IMR-90 (cell line): Measurements from ENCODE around the gene AMOTL1. TPM values are rescaled to one million over a fixed set of nuclear protein-coding genes. Genes with fewer than 3 reads are reported as not detected.

Experiments used
- ATAC-seq: fragments of 200-7000 bp; cut with Tn5 transposase; 2 replicates; pipeline ENCODE4 v1.9.1; 2020; ENCODE audit warnings: low read depth, mild to moderate bottlenecking, moderate library complexity
- BruUV-seq: library from RNA; stranded (reverse); fragments of 400-500 nt; replicated peaks from 2 replicates; lab custom pipeline; 2021; lab: Mats Ljungman, UMichigan
- CTCF ChIA-PET: fragments of 300-600 bp; formaldehyde crosslinking; extraction: SDS; loops from one replicate; lab custom pipeline; 2021; ENCODE audit warnings: antibody characterized with exemption; lab: Yijun Ruan, JAX
- POLR2A ChIA-PET: fragments of 300-600 bp; sonication (Branson Sonifier 250); formaldehyde crosslinking; loops from one replicate; lab custom pipeline; 2022; ENCODE audit warnings: antibody characterized with exemption; ENCODE audit not compliant: unreplicated experiment; lab: Charles Lee
- DNase-seq: peaks from one replicate; pipeline ENCODE4 v3.0.0; 2013
- H2AFZ ChIP-seq: replicated peaks from 2 replicates; pipeline ENCODE3; 2013; ENCODE audit warnings: low read length, mild to moderate bottlenecking; ENCODE audit not compliant: poor library complexity
- H2AK5ac ChIP-seq: 2 replicates; pipeline ENCODE4 v1.6.1; 2013; ENCODE audit warnings: low read depth, low read length, inconsistent platforms
- H2AK9ac ChIP-seq: replicated peaks from 2 replicates; pipeline ENCODE3; 2013; ENCODE audit warnings: mild to moderate bottlenecking, low read depth, low read length, moderate library complexity; ENCODE audit not compliant: poor library complexity
- H2BK120ac ChIP-seq: 2 replicates; pipeline ENCODE4 v1.6.1; 2013; ENCODE audit warnings: low read depth, low read length, inconsistent platforms
- H2BK15ac ChIP-seq: 3 replicates; pipeline ENCODE4 v1.6.1; 2013; ENCODE audit warnings: low read depth, low read length, inconsistent platforms
- H2BK20ac ChIP-seq: 2 replicates; pipeline ENCODE4 v1.6.1; 2013; ENCODE audit warnings: low read depth, mild to moderate bottlenecking, inconsistent platforms, low read length, moderate library complexity
- H2BK5ac ChIP-seq: 2 replicates; pipeline ENCODE4 v1.6.1; 2013; ENCODE audit warnings: mild to moderate bottlenecking, low read depth, low read length, inconsistent platforms; ENCODE audit not compliant: poor library complexity, severe bottlenecking
- H3K14ac ChIP-seq: replicated peaks from 2 replicates; pipeline ENCODE4 v1.6.1; 2013; ENCODE audit warnings: low read depth, low read length, inconsistent platforms
- H3K18ac ChIP-seq: 2 replicates; pipeline ENCODE4 v1.6.1; 2013; ENCODE audit warnings: low read depth, low read length, control low read depth
- H3K23ac ChIP-seq: 2 replicates; pipeline ENCODE4 v1.6.1; 2013; ENCODE audit warnings: low read depth, low read length, inconsistent platforms
- H3K27ac ChIP-seq: 2 replicates; pipeline ENCODE4 v1.5.1; 2013; ENCODE audit warnings: mild to moderate bottlenecking, control low read depth, low read length; ENCODE audit not compliant: insufficient read depth
- H3K27me3 ChIP-seq: 2 replicates; pipeline ENCODE4 v1.6.1; 2013; ENCODE audit warnings: low read length; ENCODE audit not compliant: control insufficient read depth, insufficient read depth
- H3K36me3 ChIP-seq: 2 replicates; pipeline ENCODE4 v1.6.1; 2013; ENCODE audit warnings: low read length, mixed read lengths; ENCODE audit not compliant: control insufficient read depth, insufficient read depth
- H3K4ac ChIP-seq: 2 replicates; pipeline ENCODE4 v1.6.1; 2013; ENCODE audit warnings: low read depth, low read length, inconsistent platforms
- H3K4me1 ChIP-seq: 2 replicates; pipeline ENCODE4 v1.6.1; 2013; ENCODE audit warnings: low read length, mixed read lengths; ENCODE audit not compliant: control insufficient read depth, insufficient read depth
- H3K4me2 ChIP-seq: 2 replicates; pipeline ENCODE4 v1.6.1; 2013; ENCODE audit warnings: low read depth, mild to moderate bottlenecking, control low read depth, low read length, moderate library complexity
- H3K4me3 ChIP-seq: 2 replicates; pipeline ENCODE4 v1.5.1; 2013; ENCODE audit warnings: low read depth, mild to moderate bottlenecking, control low read depth, low read length, moderate library complexity; ENCODE audit not compliant: insufficient read depth
- H3K56ac ChIP-seq: 2 replicates; pipeline ENCODE4 v1.6.1; 2013; ENCODE audit warnings: low read length, inconsistent platforms; ENCODE audit not compliant: insufficient read depth; ENCODE audit errors: extremely low read depth
- H3K79me1 ChIP-seq, 2 experiments: 2 replicates each; pipeline ENCODE4 v1.6.1; 2013; ENCODE audit warnings: low read length in 2 of 2, inconsistent platforms in 1 of 2, low read depth in 1 of 2
- H3K9ac ChIP-seq: 2 replicates; pipeline ENCODE4 v1.6.1; 2013; ENCODE audit warnings: low read depth, low read length, control low read depth
- H3K9me1 ChIP-seq: 2 replicates; pipeline ENCODE4 v1.6.1; 2013; ENCODE audit warnings: low read length, inconsistent platforms; ENCODE audit not compliant: insufficient read depth
- H3K9me3 ChIP-seq: 2 replicates; pipeline ENCODE4 v1.6.1; 2013; ENCODE audit warnings: low read length; ENCODE audit not compliant: control insufficient read depth, insufficient read depth
- H4K20me1 ChIP-seq: 2 replicates; pipeline ENCODE4 v1.6.1; 2013; ENCODE audit warnings: low read length, inconsistent platforms; ENCODE audit not compliant: insufficient read depth
- H4K5ac ChIP-seq: 2 replicates; pipeline ENCODE4 v1.6.1; 2013; ENCODE audit warnings: mild to moderate bottlenecking, low read depth, low read length, control low read depth
- H4K8ac ChIP-seq, 2 experiments: 2 replicates each; pipeline ENCODE4 v1.6.1; 2013; ENCODE audit warnings: low read depth in 2 of 2, low read length in 2 of 2, control low read depth in 1 of 2, inconsistent platforms in 1 of 2
- H4K91ac ChIP-seq: 2 replicates; pipeline ENCODE4 v1.6.1; 2013; ENCODE audit warnings: low read depth, low read length, inconsistent platforms; ENCODE audit not compliant: insufficient read depth
- BHLHE40 ChIP-seq: fragments of 150-350 bp; IDR thresholded peaks from 2 replicates; pipeline ENCODE4 v1.6.1; 2016; ENCODE audit warnings: mild to moderate bottlenecking, low read depth, low read length
- CEBPB ChIP-seq: IDR thresholded peaks from 2 replicates; pipeline ENCODE4 v1.6.1; 2012; ENCODE audit warnings: low read depth, low read length, improper control_type of control experiment
- CHD1 ChIP-seq: IDR thresholded peaks from 2 replicates; pipeline ENCODE4 v1.6.1; 2012; ENCODE audit warnings: low read depth, low read length, improper control_type of control experiment
- FOS ChIP-seq: fragments of 150-350 bp; IDR thresholded peaks from 2 replicates; pipeline ENCODE4 v1.6.1; 2016; ENCODE audit warnings: low read depth, low read length
- MAZ ChIP-seq: IDR thresholded peaks from 2 replicates; pipeline ENCODE4 v1.6.1; 2012; ENCODE audit warnings: low read depth, mild to moderate bottlenecking, low read length, improper control_type of control experiment, moderate library complexity, borderline replicate concordance
- MXI1 ChIP-seq: IDR thresholded peaks from 2 replicates; pipeline ENCODE4 v1.6.1; 2012; ENCODE audit warnings: low read depth, mild to moderate bottlenecking, low read length, moderate library complexity, borderline replicate concordance
- POLR2A ChIP-seq: IDR thresholded peaks from 2 replicates; pipeline ENCODE4 v1.6.1; 2012; ENCODE audit warnings: mild to moderate bottlenecking, low read depth, low read length
- RAD21 ChIP-seq: IDR thresholded peaks from 2 replicates; pipeline ENCODE4 v1.6.1; 2012; ENCODE audit warnings: low read length, improper control_type of control experiment
- RCOR1 ChIP-seq: IDR thresholded peaks from 2 replicates; pipeline ENCODE4 v1.6.1; 2012; ENCODE audit warnings: mild to moderate bottlenecking, low read length, improper control_type of control experiment; ENCODE audit not compliant: insufficient replicate concordance
- WGBS, 2 experiments: methylation state at CpG; one replicate each; pipeline versions ENCODE4 v1.1.5 to v1.1.7; 2013; ENCODE audit warnings: missing lambda C conversion rate in 2 of 2; ENCODE audit not compliant: insufficient read length in 1 of 2; ENCODE audit errors: extremely low coverage in 2 of 2; 5-methylcytosine and 5-hydroxymethylcytosine counted together
- dilution Hi-C: fragments of 300-500 bp; cut with HindIII; formaldehyde crosslinking; loops from one replicate; pipeline ENCODE4 v1.14.3; 2018; ENCODE audit warnings: low sequenced_read_pairs; ENCODE audit not compliant: unreplicated experiment
- in situ Hi-C: fragments of 300-500 bp; cut with MboI; formaldehyde crosslinking; loops from 3 replicates; pipeline ENCODE4 v1.14.3; 2019; ENCODE audit warnings: low sequenced_read_pairs, inconsistent platforms, mixed read lengths
- intact Hi-C: fragments of 100-400 bp; cut with micrococcal nuclease; formaldehyde crosslinking; loops from 2 replicates; pipeline ENCODE4 v1.10.0; 2022
- polyA plus RNA-seq, 3 experiments: library from polyadenylated mRNA; depleted of rRNA; stranded (reverse); fragments of >200 nt; gene quantifications; 2 replicates each; pipeline ENCODE4 v1.2.3, GENCODE V29; 2012; ENCODE audit warnings: low replicate concordance in 1 of 3
- total RNA-seq: library from RNA; depleted of rRNA; stranded (reverse); fragments of >200 nt; gene quantifications from 2 replicates; pipeline ENCODE4 v1.2.3, GENCODE V29; 2012
- TF ChIP-seq, protein P1 (sequence below): conservative IDR thresholded peaks from 2 replicates; pipeline ENCODE4 v1.5.1; 2012; ENCODE audit warnings: mild to moderate bottlenecking, low read depth, low read length, improper control_type of control experiment
- TF ChIP-seq, protein P2 (sequence below): fragments of 150-350 bp; IDR thresholded peaks from 2 replicates; pipeline ENCODE4 v1.6.1; 2017; ENCODE audit warnings: mild to moderate bottlenecking, antibody characterized with exemption, low read length, low read depth

AMOTL1 gene
- total and polyA plus RNA-seq, 2 of the 4 experiments (the other 2 are of a cell fraction) = 18.6 to 49.5 TPM

DNA sequence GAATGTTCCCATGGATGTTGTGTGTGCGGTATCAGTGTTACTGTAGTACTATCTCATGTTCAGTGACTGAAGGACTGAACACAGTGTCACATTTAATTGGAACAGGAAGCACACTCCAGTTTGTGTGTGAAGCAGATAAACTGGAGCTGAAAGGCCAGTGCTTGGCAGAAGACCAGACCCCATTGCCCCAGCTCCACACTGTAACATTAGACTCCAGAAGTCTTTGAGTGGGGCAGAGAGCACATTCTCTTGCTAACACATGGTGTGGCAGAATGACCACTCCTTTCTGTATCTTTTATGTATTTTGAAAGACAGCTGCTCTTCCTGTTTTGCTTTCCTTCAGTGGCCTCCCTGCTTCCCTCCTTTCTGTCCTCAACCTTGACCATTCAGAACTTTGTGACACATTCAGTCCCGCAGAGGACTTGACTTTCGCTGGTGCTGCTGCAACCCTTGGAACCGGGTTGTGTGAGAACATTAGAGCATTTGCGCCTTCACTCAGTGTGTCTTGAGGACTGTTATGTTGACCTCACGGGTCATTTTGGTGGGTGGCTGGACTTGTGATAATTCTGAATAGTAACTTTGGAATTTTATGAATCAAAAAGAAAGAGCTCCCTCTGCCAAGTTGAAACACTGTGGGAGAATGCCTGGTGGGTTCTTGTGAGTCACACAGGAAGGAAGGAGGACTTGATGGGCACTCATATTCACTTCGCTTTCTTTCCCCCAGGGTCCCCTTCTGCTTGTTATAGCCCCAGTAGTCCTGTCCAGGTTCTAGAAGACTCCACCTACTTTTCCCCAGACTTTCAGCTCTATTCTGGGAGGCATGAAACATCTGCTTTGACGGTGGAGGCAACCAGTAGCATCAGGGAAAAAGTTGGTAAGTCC, 26.4 kb downstream of the AMOTL1 start:
- peaks cover 3% of the 10 kb centered on the region for H3K36me3 ChIP-seq
- H3K18ac ChIP-seq = peak overlapping the region; percentile 71
- TF ChIP-seq, protein P1, sequence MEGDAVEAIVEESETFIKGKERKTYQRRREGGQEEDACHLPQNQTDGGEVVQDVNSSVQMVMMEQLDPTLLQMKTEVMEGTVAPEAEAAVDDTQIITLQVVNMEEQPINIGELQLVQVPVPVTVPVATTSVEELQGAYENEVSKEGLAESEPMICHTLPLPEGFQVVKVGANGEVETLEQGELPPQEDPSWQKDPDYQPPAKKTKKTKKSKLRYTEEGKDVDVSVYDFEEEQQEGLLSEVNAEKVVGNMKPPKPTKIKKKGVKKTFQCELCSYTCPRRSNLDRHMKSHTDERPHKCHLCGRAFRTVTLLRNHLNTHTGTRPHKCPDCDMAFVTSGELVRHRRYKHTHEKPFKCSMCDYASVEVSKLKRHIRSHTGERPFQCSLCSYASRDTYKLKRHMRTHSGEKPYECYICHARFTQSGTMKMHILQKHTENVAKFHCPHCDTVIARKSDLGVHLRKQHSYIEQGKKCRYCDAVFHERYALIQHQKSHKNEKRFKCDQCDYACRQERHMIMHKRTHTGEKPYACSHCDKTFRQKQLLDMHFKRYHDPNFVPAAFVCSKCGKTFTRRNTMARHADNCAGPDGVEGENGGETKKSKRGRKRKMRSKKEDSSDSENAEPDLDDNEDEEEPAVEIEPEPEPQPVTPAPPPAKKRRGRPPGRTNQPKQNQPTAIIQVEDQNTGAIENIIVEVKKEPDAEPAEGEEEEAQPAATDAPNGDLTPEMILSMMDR = no peak
- TF ChIP-seq CHD1 = no peak
- TF ChIP-seq BHLHE40 = peak; percentile 78
- no peak for TF ChIP-seq RAD21
- TF ChIP-seq MXI1 = peak; percentile 68; the same call in 1 of the 2 replicates
- TF ChIP-seq FOS = peak; percentile 85
- TF ChIP-seq MAZ = no peak
- TF ChIP-seq, protein P2, sequence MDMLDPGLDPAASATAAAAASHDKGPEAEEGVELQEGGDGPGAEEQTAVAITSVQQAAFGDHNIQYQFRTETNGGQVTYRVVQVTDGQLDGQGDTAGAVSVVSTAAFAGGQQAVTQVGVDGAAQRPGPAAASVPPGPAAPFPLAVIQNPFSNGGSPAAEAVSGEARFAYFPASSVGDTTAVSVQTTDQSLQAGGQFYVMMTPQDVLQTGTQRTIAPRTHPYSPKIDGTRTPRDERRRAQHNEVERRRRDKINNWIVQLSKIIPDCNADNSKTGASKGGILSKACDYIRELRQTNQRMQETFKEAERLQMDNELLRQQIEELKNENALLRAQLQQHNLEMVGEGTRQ = no peak
- peak; percentile 84 for TF ChIP-seq POLR2A
- peak; percentile 59; the same call in 1 of the 2 replicates for TF ChIP-seq CEBPB
- TF ChIP-seq RCOR1 = peak; percentile 53
- intact Hi-C loops = no loop called here
- peak overlapping the region; percentile 49 for H2BK120ac ChIP-seq
- ChIA-PET POLR2A (no interaction called here), CTCF (interaction anchor here (0.9 to 1.7 kb wide), 6 partner anchors 8 to 73 kb away, joined by 3 to 7 read pairs (median 4); no protein-coding TSS in a partner anchor)
- no peaks in the 10 kb centered on the region for H3K27me3 ChIP-seq
- peaks cover 26 to 92% of the 10 kb centered on the region in 2 experiments for H3K79me1 ChIP-seq
- H3K4me2 ChIP-seq = peak overlapping the region; percentile 70
- peak overlapping the region; percentile 78 for H2AK5ac ChIP-seq
- peak overlapping the region; percentile 65 for H3K56ac ChIP-seq
- H3K4ac ChIP-seq = peak overlapping the region; percentile 86
- peak overlapping the region; percentile 71 for H2AFZ ChIP-seq
- peak overlapping the region; percentile 31 to 83 for H4K8ac ChIP-seq
- H4K91ac ChIP-seq = peak overlapping the region; percentile 81
- dilution Hi-C loops = no loop called here
- peaks cover 31% of the 10 kb centered on the region for H3K9me1 ChIP-seq
- peak overlapping the region; percentile 65 for H3K14ac ChIP-seq
- peak overlapping the region; percentile 83 for H2BK20ac ChIP-seq
- 0% methylated on average over 1 of the region's 8 CpGs; no CpG with 5 or more reads in 1 of the 2 experiments for WGBS, 2 experiments
- peak overlapping the region; percentile 82 for H3K27ac ChIP-seq
- H2BK5ac ChIP-seq = peak overlapping the region; percentile 87
- H3K9me3 ChIP-seq = no peaks in the 10 kb centered on the region
- H2AK9ac ChIP-seq = peak overlapping the region; percentile 58
- H4K5ac ChIP-seq = peak overlapping the region; percentile 38
- H3K4me3 ChIP-seq = peak overlapping the region; percentile 17
- no TSS peak for BruUV-seq
- H3K9ac ChIP-seq = peak overlapping the region; percentile 51
- ATAC-seq (peak; percentile 77), DNase-seq (peak; percentile 99)
- peaks cover 46% of the 10 kb centered on the region for H4K20me1 ChIP-seq
- H3K4me1 ChIP-seq = peaks cover 33% of the 10 kb centered on the region
- H2BK15ac ChIP-seq = peak overlapping the region; percentile 75
- in situ Hi-C loops = no loop called here
- peak overlapping the region; percentile 59 for H3K23ac ChIP-seq
